Measurements from ENCODE around the gene FBXL16.

Gene FBXL16

DNA sequence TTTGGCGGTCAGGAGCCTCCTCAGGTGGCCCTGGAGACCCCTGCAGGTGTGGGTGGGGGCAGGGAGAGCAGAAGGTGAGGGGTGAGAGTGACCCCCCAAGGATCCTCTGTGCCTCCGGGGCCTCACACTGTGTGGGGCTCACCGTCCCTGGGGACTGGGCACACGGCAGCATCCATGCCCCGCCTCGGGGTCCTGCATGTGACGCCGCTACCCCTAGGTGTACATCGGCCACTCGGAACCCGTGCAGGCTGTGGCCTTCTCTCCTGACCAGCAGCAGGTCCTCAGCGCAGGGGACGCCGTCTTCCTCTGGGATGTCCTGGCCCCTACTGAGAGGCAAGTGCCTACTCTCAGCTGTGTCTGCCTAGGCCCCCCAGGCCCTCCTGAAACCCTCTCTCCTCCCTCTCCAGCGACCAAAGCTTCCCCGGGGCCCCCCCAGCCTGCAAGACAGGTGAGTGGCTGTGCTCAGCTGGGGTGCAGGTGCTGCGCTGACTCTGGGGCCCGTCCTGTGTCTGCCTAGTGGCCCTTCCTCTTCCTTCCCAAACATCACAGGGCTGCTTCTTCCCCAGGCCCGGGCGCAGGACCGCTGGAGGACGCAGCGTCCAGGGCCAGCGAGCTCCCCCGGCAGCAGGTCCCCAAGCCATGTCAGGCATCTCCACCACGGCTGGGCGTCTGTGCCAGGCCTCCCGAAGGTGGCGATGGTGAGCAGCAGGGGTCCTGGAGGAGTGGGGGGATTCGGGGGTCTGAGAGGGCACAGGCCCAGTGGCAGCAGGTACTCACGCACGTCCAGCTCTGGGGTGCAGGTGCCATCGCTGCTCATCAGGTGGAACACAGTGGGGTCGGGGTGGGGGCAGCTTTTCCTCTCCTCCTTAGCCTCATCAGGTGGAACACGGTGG, 46.7 kb downstream of the FBXL16 start:
- DNase-seq: no peak

DNA sequence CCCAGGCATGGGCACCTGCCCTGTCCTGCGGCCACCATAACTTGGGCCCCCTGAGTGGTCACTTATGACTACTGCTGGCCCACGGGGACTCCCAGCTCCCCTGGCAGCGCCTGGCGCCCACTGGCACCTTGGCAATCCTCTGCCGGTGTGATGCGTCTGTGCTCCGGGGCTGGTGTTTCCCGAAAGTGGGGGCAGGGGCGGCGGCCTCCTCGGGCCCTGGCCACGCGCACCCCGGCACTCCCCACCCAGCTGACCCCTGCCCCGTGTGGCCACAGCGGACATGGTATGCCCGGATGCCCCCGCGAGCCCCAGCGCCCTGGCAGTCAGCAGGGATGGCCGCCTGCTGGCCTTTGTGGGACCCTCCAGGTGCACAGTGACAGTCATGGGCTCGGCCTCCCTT, 48.1 kb downstream of the FBXL16 start:
- no peak for DNase-seq

DNA sequence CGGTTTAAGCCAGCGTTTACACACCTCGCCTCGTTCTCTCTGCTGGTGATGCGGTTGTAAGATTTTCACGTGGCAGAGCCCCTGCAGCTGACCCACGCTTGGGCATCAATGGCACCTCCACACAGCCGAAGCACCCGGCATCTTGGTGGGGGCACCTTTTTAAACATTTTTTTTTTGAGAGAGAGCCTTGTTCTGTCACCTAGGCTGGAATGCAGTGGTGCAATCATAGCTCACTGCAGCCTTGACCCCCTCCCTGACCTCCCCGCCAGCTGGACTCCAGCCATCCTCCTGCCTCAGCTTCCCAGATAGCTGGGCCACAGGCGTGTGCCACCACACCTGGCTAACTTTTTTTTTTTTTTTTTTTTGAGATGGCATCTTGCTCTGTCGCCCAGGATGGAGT, 51.6 kb downstream of the FBXL16 start:
- DNase-seq: no peak

DNA sequence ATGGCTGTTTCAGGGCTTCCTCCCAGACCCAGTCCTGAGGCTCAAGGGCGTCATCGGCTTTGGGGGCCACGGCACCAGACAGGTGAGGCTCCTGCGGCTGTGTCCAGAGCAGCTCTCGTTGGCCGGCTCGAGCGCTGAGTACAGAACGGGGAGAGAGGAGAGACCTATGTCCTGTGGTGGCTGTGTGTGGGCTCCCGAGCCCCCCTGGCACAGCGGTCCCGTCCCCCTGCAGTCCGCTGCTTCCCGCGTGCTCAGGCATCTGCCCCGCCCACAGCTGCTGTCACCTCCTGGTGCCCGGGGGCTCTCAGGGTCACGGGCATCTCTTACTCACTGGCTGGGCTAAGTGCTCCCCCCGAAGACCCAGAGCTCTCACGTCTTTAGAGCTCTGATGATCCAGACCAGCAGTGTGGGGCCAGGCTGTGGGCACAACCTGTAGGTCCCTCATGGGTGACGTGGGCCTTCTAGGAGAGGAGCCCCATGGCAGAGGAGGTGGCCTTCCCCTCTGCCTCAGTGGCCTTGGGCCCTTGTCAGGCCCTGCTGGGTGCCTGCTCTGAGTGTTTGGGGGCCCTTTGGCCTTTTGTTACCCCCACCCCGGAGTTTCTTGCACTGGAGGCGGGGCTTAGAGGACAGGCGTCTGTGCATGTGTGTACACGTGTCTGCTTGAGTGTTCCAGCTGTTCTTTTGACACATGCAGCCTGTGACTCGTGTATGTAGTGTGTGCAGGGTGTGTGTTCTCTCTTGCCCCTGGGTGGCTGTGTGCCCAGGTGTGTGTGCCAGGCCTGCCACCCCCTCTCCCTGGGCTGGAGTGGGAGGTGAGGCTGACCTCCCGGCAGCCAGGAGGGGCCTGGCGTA, 52.9 kb downstream of the FBXL16 start:
- no peak for DNase-seq

- no peak for DNase-seq
Measured at GRCh38 chr16:651844-652243, 53.8 kb downstream of the FBXL16 start.

- DNase-seq: peak; percentile 20 to 48 (median 29)
Measured at GRCh38 chr16:649631-650030, 56.0 kb downstream of the FBXL16 start.

GRCh38 chr16:648781-649589, 56.6 kb downstream of the FBXL16 start, which contains the start of gene WDR90:
WDR90 (plus strand) TSS chr16:649365; CDS start chr16:649417, 52 bp downstream.
- DNase-seq: peak; percentile 95 to 98 (median 97)

DNA sequence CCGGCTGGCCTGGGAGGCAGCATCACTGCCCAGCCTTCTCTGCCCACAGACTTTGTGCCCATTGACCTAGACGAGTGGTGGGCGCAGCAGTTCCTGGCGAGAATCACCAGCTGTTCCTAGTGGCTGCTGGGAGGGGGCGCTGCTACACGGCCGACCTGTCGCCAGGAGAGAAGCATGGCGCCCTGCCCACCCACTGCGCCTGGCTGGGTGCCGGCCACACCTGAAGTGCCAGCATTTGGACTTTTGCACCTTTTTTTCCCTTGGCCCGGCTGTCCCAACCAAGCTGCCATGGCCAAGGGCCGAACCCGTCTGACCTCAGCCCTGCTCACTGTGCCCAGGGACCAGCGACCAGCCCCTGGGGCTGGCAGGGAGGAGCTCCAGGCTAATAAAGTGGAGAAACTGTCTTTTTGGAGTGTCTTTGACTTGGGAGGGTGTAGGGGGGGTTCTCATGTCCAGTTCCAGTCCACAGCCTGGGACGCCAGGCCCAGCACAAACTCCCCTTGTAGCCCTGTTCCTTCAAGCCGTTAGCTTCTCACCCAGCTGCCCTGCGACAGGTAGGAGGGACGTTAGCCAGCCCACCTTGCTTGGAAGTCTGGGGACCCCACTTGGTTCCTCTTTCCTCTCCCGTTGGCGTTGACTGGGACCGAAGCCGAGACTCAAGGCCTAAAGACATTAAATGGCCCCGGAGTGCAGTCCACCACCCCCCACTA, 57.4 kb downstream of the FBXL16 start:
- DNase-seq: peak; percentile 49 to 60 (median 51)

- no peak for DNase-seq
Measured at GRCh38 chr16:647173-647902, 58.3 kb downstream of the FBXL16 start.

DNA sequence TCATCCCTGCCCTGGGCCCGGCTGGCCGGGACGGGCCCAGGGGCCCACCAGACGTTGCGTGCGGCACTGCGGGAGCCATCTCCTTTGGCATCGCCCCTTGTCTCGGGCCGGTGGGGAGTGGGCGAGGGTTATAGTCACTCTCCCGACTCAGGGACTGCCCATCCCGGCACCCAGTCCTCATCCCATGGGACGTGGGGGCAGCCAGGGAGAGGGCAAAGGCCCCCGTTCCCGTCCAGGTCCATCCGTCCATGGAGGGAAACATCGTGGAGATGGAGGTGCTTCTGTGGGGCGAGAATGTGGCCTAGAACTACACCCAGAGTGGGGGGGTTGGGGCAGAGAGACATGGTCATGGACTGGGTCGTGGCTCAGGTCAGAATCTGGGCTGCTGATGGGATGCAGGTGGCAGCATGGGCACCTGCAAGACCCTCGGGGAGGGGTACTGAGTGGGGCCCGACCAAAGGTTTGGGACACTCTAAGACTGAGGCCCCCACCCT, 58.9 kb downstream of the FBXL16 start:
- DNase-seq: no peak

GRCh38 chr16:645852-646678, 59.5 kb downstream of the FBXL16 start:
- no peak for DNase-seq

DNA sequence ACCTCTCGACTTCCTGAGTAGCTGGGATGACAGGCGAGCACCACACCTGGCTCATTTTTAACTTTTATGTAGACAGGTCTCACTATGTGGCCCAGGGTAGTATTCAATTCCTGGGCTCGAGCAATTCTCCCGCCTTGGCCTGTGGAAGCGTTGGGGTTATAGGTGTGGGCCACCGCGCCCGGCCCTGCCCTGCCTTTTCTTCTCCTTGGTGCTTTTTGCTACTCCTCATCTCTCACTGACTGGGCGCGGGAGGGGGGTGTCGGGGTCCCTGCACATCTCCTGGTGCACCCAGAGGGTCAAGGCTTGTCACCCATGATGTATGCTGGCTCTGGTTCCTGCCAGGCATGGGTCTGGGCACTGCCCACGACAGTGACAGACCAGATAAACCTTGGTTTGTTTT, 61.0 kb downstream of the FBXL16 start:
- no peak for DNase-seq

- no peak for DNase-seq
Measured at GRCh38 chr16:643050-643368, 62.6 kb downstream of the FBXL16 start.
